GM19452 (cell line): ENCODE results near the gene PSMB8.

ENCODE experiments used
- ATAC-seq: cut with Tn5 transposase; IDR thresholded peaks from one replicate; pipeline ENCODE4 v1.9.1; 2021; ENCODE audit not compliant: unreplicated experiment

The PSMB8 gene

DNA sequence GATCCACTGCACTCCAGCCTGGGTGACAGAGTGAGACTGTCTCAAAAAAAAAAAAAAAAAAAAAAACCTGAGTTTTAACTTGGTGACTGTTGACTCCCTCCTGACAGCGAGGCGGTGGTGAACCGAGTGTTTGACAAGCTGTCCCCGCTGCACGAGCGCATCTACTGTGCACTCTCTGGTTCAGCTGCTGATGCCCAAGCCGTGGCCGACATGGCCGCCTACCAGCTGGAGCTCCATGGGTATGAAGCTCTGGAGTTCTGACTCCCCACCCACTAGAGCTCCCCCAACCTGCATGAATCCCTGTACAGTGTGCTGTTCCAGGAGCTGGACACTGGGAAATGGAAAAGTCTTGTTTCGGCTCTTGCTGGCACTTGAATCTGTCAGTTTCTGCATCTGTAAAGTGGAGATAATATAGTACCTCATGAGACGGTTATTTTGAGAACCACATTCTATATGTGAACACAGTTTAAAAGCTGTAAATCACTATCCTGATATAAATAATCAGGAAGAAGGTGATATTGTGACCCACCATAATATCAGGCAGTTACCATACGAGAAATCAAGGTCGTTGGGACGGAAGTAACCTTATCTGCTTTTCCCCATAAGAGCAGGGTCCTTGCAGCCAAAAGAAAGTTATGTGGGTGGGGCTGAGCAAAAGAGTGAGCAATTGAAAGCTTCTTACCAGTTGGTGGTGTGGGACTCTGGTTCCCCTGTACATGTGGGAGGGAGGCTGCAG, 13.5 kb upstream of the PSMB8 start:
- ATAC-seq, result no peak

- ATAC-seq, result no peak
Observed at GRCh38 chr6:32855467-32856174, 11.8 kb upstream of the PSMB8 start.

GRCh38 chr6:32854376-32855178, 10.7 kb upstream of the PSMB8 start:
- peak; percentile 9 for ATAC-seq

DNA sequence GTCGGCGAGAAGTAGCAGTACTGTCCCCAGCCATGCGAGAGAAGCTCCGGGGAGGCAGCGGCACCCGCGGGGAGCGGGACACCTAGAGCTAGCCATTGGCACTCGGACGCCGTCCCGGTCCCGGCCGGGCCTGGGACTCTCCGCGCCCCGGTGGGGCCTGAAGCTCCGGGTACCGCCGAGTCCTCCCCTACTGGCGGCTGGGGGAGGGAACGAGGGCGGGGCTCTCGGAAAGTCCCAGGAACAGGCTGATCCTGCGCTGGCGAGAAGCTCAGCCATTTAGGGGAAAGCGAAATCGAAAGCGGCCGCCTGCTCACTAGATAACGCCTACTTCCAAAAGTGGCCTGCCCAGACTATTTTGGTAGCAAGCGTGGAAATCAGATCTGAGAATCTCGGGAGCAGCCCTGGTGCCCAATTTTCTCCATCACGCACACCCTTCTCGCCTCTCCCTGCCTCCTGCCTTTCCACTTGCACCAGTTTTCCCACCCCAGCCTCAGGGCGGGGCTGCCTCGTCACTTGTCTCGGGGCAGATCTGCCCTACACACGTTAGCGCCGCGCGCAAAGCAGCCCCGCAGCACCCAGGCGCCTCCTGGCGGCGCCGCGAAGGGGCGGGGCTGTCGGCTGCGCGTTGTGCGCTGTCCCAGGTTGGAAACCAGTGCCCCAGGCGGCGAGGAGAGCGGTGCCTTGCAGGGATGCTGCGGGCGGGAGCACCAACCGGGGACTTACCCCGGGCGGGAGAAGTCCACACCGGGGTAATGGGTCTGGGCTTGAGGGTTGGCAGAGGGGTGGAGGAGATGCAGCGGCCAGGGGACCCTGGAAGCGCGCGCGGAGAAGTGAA, 9.9 kb upstream of the PSMB8 start, which contains the start of the genes PSMB9 and TAP1:
Gene PSMB9 (plus strand): TSS at position 652 of the 835 bp plus-strand sequence. CDS start 38 bp downstream, at position 690.
Gene TAP1 (minus strand): TSS at position 164 of the 835 bp plus-strand sequence. CDS start 68 bp downstream, at position 96.
- ATAC-seq, result peak; percentile 84

DNA sequence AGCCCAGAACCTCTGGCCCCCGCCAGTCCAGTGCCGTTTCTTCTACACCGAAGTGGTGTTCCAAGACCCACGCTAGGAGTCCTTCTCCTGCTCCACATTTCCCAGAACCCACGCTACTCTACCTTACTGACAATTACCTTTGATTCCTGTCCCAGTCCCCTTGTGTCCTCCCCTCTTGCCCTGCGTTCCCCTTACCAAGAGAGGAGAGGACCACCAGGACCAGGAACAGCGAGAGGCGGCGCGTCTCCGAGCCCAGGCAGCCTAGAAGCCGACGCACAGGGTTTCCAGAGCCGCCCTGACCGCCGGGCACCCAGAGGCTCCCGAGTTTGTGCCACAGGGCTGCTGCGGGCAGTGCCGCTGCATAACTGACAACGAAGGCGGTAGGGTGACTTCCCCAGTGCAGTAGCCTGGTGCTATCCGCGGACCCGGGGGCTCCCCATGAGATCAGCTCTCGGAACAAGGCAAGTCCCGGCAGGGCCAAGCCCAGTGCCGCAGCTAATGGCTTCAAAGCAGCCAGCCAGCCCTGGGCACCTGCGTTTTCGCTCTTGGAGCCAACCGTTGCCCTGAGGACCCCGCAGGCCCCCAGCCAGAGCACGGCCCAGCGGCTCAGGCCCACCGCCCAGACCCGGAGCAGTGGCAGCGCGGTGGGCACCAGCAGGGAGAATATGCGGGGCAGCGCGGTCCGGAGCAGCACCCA, 9.1 kb upstream of the PSMB8 start:
- peak; percentile 17 for ATAC-seq

DNA sequence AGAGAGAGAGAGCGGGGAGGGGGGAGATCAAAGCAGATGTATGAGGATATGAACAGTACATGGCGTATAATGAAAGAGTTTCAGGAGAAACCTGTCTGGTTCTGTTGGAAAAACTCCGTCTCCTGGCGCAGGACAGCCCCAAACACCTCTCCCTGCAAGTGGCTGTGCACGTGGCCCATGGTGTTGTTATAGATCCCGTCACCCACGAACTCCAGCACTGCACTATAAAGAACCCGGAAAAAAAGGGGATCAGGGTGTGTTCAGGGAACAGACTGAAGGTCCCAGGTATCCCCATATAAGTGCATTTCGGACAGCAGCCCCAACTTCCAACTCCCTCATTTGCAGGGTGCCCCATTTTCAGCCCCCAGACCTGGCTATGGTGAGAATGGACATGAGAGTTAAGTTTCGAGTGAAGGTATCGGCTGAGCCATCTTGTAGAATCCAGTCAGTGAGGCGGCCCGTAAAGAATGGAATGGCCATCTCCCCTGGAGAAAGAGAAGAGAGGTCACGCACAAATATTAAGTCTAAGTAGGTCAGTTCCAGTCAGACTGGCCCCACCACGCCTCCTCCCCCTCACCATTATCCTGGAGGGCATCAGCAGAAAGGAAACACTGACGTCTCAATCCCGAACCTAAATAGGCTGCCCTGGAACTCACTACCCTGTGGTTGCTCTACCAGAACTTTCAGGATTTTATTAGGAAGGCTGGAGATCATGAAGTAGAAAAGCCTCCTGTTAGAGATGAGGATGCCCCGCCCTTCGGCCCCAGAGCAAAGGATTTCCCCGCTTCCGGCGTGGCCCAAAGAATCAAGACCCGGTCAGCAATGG, 8.4 kb upstream of the PSMB8 start:
- no peak for ATAC-seq

GRCh38 chr6:32851025-32851424, 7.2 kb upstream of the PSMB8 start:
- no peak for ATAC-seq

DNA sequence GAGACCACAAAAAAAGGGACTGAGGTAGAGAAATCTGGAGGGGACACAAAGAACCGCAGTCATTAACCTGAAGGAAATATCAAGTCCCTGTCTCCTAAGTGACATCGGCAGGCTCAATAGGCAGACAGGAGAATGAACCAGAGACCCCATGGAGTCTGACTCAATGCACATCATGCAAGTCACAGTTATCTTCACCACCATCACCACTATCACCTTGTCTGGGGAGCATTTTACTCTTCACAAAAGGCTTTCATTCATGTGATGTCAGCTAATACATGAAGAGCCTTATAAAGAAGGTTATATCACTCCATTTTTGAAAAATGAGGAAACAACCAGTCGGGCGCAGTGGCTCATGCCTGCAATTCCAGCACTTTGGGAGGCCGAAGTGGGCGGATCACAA, 5.3 kb upstream of the PSMB8 start:
- no peak for ATAC-seq

DNA sequence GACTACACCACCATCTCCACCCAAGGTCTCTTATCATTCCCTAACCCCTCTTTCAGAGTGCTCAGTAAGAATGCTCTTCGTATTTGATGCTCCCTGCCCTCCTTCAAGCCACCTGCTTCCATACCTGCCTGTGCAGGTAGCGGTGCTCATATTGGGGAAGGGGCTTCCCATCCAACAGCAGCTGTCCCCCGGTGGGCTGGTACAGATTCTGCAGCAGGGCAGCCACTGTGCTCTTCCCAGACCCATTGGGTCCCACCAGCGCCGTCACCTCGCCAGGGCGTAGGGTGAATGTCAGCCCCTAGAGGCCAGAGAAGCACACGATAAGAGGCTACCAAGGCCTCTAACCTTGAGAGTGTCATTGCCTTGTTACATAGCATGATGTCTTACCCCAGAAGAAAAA, 3.9 kb upstream of the PSMB8 start:
- no peak for ATAC-seq

- no peak for ATAC-seq
Observed at GRCh38 chr6:32847004-32847403, 3.2 kb upstream of the PSMB8 start.

- ATAC-seq, result no peak
Observed at GRCh38 chr6:32845384-32845884, 1.6 kb upstream of the PSMB8 start.

- no peak for ATAC-seq
Observed at GRCh38 chr6:32844839-32845383, 1.1 kb upstream of the PSMB8 start.

- ATAC-seq, result no peak
Observed at GRCh38 chr6:32843331-32843978, 392 bp downstream of the PSMB8 start.

- no peak for ATAC-seq
Observed at GRCh38 chr6:32842690-32843089, 1.2 kb downstream of the PSMB8 start.

- ATAC-seq, result no peak
Observed at GRCh38 chr6:32842021-32842650, 1.7 kb downstream of the PSMB8 start.

GRCh38 chr6:32840604-32841246, 3.1 kb downstream of the PSMB8 start:
- ATAC-seq, result no peak

DNA sequence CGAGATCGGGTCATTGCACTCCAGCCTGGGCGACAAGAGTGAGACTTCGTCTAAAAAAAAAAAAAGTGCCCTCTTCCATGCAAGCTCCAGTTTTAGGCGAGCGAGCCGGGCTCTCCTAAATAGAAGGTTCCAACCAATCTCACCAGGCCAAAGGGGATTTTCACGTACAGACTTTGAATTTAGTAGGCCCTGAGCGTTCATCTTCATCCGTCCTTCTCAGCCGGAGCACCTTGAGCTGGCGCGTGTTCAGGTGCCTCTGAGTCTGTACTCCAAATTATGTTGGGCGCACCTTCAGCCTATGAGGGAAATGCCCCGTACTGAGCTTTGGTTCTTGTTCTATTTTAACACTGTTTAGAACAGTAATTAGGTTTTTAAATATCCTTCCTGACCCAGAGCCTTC, 4.5 kb downstream of the PSMB8 start:
- ATAC-seq, result no peak
